GM21528 (cell line): ENCODE data around the gene C9orf85.

Source experiments
- ATAC-seq: cut with Tn5 transposase; IDR thresholded peaks from one replicate; pipeline ENCODE4 v1.9.1; 2021; ENCODE audit warnings: mild to moderate bottlenecking, moderate library complexity; ENCODE audit not compliant: unreplicated experiment, low FRiP score

The C9orf85 gene

DNA sequence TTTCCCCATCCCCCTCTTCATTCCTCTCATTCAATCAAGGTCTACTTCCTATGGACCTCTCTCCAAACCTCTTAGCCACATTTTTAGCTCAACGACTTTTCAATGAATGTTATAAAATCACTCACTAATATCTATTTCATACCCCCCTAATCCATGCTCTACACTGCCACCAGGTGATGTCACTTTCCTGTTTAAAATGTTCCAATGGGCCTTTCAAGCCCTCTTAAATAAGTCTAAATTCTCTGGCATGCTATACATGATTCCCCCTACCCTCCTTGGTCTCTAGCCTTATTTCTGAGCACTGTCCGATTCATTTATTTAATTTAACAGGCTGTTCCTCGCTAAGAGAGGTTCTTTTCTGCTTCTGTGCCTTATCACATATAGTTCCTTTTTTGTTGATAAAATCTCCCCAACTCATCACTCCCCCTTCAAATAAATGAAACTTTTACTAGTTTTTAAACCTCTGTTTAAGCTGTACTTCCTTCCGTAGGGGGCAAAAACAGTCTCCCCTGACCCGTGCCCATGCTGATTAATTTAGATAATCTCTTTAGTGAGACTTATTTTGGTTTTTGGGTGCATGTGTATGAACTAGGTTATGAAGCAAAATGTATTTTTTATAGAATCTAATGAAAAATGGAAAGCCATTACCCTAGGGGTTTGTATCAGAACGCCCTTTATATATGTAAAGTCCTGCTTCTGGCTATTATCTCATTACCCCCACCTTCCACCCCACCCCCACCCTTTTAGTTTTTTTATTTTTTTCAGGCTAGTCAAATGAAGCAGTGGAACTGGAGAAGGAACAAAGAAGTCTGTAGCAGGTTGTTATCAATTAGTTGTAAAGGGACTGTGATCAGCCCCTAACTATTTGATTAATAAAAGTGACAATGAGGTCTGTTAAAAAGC lies 9.5 kb upstream of the C9orf85 start:
- ATAC-seq: no peak

DNA sequence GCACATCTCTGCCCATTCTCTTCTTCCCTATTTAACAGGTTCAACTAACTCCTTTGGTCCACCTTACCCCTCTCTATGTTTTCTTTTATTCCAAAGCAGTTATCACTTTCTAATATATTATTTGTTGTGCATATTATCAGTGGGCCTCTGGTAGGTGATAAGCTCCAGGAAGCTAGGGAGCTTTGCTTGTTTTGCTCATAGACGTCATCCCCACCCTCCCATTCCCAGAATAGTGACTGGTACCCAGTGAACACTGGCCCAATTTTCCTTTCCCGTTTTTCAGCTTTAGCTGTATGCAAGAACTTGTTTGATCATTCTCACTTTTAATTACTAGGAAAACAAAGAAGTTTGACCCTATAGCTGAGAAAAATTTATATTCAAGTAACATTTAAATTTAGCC lies 7.4 kb upstream of the C9orf85 start:
- ATAC-seq: no peak

DNA sequence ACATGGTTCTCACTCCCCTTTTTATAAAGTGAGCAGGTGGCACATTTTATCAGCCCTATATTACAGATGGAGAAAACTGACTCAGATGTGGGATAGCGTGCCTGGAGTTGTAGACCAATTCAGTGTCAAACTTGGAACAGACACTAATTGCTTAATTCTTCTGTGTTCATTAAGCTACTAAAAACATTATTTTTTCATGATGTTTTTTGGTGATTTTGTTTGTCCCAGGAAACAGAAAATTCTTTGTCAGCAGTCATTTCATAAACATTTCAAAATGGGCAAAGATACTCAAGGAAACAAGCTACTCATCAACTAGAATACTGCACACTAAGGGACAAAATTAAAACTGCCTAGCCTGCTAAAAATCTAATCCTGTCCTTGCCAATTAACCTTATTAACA lies 2.6 kb upstream of the C9orf85 start:
- no peak for ATAC-seq

DNA sequence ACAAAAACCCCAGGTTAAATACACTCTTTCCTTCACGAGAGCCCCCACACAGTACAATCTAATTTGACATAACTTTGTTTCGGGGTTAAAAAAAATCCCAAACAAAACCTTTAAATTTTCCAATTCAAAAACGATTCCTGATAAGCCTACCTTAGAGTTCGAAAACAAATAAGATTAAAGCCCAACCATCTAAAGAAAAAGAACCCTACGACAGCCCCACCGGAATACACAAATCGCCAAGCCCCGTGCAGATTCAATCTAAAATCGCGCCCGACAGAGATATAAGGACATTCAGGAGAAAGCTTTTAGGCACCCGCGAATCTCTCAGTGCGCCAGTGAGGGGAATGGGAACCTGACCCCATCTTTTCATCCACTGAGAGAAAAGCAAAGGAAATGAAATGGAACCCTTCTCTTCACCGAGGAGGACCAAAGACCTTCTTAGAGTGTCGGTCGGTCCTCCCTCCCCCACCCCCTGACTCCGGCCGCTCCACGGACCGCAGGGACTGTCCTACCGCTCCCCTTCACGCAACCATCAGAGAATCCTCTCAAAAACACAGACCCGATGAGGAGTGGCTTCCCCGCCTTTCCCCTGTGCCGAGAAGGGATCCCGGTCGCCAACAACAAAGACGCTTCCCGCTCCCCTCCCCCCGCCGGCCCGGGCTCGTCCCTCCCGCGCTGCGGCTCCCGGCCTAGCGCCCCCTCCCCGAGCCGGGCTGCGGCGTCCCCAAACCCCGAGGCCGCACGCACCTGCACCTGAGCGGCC lies 1.4 kb upstream of the C9orf85 start:
- ATAC-seq: peak; percentile 21

DNA sequence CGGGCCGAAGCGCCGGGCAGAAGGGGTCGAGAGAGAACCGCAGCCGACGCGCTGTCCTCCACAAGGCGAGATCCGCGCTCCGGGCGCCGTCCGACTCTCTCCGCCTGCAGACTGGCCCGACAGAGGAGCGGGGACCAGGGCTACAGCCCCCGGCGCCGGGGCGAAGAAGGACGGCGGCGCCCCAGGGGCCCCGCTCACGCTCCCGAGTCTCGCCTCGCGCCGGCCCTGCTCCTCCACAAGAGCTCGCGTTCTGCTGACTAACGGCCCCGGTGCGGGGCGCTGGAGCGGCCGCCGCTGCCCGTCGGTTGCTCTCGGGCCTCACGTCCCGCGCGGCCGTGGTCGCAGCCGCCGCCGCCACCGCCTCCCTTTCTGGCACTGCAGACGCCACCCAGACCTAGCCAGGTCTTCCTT lies 784 bp upstream of the C9orf85 start:
- ATAC-seq: peak; percentile 30

DNA sequence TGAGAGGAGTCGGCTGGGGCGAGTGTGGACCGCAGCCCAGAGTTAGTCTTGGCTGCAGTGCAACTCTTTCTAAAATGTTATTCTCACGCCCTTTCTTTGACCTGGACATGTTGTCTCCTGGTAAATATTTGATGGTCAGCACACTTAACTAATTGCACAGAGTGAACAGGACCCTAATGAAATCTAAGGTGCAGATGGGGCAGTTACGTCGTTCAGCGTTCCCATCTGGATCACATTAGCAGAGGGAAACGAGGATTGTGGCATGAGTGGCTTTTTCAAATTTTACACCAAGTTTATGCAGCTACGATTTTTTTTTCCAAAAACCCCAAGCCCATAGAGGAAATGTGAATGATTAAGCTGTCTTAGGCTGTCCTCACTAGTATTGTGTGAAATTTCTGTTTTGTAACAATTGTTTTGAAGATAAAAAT lies 483 bp downstream of the C9orf85 start:
- no peak for ATAC-seq

DNA sequence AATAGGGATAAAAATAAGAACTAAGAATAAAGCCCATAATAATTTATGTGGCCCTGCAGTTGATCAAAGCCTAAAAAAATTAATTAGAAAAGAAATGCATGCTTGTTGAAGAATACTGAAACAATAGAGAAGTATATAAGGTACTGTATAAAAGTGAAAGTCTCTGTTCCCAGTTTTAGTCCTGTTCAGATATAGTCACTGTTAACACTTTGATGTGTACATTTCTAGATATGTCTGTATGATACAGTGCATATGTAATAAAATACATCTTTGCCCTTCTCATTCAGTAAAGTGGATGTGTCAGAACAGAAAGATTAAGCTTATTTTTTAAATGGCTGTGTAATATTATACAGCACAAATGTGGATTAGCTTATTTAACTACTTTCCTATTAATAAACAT lies 4.1 kb downstream of the C9orf85 start:
- ATAC-seq: no peak

DNA sequence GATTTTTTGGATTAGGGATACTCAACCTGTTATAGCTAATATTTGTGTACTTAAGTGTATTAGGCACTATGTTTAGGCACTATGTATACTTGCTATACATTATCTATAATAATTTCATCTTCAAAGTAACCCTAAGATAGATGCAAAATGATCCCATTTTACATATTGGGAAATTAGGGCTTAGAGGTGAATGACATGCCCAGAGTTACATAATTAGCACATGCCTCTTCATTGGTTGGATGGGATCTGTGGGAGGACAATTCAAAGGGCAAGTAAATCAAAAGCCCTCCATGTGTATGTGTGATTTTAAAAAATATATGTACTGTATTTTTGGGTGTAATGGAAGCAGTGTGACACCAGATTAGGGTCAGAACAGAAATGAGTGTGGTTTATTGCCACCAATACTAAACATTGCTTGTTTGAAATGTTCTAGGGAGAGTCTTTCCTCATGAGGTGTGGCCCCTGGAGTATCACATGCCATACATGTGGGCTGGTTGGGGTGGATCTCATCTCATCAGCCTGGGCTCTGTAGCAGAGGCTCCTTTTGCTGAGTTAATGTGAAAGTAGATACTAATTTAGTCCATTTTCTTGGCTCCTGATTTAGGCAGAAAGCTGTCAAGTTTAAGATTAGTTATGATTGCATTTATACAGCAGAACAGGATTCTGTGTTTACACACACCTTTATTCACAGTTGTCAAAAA lies 5.5 kb downstream of the C9orf85 start:
- ATAC-seq: peak; percentile 73

DNA sequence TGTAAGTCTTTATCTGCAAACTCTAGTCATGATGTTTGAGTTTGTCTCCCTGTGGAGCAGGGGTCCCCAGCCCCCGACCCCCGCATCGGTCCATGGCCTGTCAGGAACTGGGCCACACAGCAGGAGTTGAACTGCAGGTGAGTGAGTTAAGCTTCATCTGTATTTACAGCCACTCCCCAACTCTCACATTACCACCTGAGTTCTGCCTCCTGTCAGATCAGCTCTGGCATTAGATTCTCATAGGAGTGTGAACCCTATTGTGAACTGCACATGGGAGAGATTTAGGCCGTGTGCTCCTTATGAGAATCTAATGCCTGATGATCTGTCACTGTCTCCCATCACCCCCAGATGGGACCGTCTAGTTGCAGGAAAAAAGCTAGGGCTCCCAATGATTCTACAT lies 7.0 kb downstream of the C9orf85 start:
- no peak for ATAC-seq

DNA sequence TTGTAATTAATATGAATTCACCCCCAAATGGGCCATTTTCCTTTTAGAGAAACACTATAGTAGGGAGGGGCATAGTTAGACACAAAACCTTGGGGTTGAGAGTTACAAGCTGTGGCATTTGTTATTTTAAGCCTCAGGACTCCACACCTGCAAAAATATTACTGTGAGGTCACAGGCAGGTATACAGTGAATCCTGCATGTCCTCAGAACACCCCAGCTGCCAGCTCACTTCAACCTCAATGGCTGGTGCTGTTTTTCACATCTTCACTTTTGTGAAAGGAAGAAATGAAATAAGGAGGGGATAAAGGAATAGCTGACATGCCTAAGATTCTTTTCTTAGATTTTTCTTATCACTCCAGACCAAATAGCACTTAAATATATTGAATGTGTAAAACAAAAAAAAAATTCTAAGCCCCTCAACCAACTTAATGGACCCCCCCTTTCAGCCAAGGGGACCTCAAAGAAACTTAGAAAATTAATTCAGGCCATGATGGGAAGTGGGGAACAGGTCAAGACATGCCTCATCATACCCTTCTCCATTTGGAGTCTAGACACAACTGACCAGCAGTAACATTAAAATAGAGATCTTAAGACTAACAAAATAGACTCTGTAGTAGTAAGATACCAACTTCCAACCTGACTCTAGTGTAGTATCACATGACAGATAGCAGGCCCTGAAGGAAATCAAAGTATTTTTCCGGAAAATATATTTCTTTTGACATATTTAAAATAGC lies 9.2 kb downstream of the C9orf85 start:
- no peak for ATAC-seq

DNA sequence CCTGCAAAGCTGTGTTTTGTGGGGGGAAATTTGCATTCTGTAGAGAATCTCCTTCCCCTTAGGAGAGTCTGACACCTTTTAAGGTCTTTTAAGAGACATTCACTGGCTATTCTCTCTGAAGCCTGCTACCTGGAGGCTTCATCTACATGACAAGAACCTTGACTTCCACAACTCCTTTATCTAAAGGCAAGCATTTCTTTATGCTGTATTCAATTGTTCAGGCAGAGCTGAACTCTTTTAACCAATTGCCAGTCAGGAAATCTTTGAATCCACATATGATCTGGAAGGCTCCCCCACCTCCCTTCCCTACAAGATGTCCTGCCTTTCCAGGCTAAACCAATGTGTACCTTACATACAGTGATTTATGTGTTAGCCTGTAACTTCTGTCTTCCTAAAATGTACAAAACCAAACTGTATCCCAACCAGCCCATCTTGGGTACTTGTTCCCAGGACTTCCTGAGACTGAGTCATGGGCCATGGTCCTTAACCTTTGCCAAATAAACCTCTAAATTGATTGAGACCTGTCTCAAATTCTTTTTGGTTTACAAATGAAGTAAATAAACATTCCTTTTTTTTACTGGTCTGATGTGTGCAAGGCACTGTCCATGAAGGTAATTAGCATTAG lies 9.9 kb downstream of the C9orf85 start:
- no peak for ATAC-seq

DNA sequence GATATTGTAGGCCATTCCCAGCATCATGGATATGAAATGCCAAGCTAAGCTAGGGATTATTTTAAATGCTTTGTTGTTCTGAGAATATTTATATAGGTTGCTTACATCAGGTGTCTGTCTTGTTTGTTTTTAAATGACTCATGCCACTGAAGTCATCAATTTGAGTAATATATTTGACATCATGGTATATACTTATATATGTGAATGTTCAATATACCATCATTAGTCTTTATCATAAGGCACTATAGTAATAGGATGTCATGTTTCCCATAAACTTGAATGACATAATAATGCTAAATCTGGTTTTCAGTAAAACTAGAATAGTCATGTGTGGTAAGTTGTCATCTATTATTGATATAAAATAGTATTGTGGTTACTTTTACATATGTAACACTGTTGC lies 13.1 kb downstream of the C9orf85 start:
- no peak for ATAC-seq

DNA sequence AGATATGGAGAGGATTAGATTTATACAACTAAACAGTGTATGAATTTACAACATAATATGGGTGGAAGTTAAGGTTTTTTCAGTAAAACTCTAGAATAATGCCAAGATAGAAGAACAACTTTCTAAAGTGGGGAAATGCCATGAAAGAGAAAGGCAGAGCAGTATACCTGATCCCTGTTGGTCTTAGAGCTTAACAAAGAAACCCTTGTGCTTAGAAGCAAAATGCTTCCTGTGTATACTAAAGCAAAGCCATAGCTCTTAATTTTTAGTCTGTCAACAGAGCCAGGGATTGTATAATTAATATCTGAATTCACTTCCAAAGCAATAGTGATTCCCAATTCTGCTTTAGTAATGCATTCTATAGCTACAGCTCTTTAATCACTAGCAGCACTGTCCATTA lies 14.4 kb downstream of the C9orf85 start:
- ATAC-seq: no peak

DNA sequence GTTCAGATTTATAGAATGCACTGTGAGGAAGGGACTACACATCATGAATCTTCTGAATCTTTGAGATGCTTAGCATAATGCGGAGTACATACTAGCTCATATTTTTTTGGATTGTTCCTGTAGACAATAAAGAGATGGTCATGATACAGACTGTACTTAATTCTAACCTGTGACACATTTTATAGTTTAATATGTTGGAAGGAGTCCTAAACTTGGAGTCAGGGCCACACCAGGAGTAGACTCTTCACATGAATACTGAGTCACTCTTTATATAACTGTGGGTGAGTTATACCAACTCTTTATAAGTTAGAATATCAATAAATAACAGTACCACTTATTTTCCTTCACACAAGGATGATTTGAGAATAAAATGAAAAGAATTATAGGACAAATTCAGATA lies 16.9 kb downstream of the C9orf85 start:
- no peak for ATAC-seq

DNA sequence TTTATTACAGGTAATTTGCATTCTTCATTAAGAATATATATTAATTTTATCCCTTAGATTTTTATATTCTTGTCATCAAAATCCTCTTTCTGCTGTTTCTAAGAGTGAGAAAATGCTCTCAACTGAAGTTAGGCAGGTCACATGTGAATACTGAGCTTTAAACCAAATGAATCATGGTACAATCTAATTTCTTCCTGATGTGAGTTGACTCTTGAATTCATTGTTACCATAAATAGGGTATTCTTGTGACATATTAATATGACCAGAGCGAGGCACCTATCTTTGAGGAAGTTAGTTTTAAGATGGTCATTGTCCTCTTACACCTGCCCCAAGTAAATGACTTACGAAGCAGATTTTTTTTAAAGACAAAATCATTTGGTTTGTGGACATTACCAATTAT lies 17.4 kb downstream of the C9orf85 start:
- ATAC-seq: no peak

DNA sequence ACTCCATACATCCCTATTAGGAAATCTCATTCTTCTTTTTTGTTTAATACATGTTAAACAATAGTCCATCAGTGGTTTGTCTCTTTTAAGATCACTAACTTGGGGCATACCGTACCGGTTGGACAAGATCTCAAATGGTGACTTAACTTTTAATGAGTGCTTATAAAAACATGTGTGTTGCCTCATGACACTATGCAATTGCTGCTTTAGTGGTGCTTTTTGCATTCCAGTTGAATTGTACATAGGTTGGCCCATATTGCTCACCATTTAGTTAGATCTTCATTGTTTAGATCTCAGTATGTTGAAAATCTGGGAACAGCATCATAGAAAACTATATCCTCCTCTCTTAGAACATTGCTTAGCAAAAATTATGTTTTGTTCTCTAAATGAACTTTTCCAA lies 17.8 kb downstream of the C9orf85 start:
- no peak for ATAC-seq

DNA sequence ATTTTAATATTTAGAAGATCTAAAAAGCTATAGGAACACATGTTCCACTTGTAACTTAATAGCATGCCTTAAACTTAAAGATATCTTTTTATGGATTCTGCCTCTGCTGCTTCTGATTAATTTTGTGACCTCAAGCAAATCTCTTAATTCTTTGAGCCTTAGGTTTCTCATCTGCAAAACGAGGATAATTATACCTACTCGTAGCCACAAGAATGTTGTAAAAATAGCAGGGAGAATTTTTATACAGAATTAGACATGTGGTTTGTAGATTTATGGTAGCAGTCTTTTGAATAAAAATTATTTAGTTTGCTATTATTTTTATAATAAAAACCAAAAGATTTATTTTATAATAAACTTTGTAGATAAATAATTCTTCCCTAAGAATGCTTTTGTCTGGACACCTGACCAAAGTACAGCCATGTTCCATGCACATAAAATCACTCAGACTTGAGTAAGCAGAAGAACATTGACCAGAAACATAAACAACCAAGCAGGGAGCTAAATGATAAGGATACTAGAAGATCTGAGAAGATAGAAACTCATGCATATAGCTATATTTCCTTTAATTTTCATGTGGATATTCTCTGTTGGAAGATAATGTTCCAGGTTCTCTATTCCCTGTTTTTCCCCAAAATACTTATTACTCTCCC lies 18.5 kb downstream of the C9orf85 start:
- no peak for ATAC-seq

DNA sequence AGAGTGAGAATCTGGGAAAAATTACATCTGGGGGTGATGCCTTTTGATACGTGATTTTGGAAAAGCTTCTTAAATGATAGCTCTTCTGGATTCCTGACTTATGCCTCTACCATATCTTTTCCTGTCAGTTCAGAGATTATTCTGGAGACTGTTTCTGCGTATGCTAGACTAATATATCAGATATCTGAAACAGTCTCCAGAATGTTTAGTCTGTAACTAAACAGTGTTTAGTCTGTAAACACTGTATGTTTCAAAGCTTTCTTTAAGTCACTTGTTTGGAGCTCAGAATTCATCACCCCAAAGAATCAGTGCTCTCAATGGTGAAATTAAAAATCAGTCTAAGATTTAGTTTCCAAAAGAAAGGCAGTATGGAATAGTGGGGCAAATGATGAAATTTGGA lies 19.7 kb downstream of the C9orf85 start:
- no peak for ATAC-seq

DNA sequence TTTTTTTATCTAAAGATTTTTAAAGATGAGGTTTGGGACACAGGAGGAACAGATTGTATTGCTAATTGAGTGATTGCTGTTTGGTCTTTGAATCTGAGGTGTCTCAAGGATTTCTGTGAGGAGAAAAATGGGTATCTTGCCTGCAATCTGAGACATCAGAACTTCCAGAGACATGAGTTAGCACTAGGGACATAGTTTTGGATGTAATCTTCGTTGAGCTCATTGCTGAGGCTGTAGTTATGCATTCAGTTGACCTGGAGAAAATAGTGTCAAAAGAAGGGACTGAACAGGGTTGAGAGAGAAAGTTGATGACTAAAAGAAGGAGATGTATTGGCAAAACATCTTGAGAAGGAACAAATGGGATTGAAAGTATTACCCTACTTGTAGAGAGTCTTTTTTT lies 24.6 kb downstream of the C9orf85 start:
- no peak for ATAC-seq
